ENCODE measurements around the gene ERC1.
"Not testable (repeated sequence)": the region's sequence is repeated elsewhere in the genome, so short reads cannot be mapped to it uniquely, and the experiment has no call there.

Gene ERC1

GRCh38 chr12:1138691-1139090 is 147.7 kb downstream of the ERC1 start:
- ATAC-seq (ENCODE audit: low read depth) (no peak), DNase-seq (ENCODE audit: low spot score) (no peak)
- Histone ChIP-seq H3K27ac (ENCODE audit: poor library complexity, severe bottlenecking) (no peak overlapping the region), H3K27me3 (ENCODE audit: insufficient read depth, poor library complexity, severe bottlenecking) (no peaks in the 10 kb centered on the region), H3K4me1 (ENCODE audit: insufficient read depth, poor library complexity, severe bottlenecking) (peaks cover 2% of the 10 kb centered on the region), H3K9me3 (ENCODE audit: severe bottlenecking) (no peaks in the 10 kb centered on the region), H3K36me3 (ENCODE audit: low read depth) (peaks cover 14% of the 10 kb centered on the region), H3K4me3 (ENCODE audit: severe bottlenecking) (no peak overlapping the region)
- TF ChIP-seq, protein P1, sequence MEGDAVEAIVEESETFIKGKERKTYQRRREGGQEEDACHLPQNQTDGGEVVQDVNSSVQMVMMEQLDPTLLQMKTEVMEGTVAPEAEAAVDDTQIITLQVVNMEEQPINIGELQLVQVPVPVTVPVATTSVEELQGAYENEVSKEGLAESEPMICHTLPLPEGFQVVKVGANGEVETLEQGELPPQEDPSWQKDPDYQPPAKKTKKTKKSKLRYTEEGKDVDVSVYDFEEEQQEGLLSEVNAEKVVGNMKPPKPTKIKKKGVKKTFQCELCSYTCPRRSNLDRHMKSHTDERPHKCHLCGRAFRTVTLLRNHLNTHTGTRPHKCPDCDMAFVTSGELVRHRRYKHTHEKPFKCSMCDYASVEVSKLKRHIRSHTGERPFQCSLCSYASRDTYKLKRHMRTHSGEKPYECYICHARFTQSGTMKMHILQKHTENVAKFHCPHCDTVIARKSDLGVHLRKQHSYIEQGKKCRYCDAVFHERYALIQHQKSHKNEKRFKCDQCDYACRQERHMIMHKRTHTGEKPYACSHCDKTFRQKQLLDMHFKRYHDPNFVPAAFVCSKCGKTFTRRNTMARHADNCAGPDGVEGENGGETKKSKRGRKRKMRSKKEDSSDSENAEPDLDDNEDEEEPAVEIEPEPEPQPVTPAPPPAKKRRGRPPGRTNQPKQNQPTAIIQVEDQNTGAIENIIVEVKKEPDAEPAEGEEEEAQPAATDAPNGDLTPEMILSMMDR (IDR thresholded peaks at IDR 0.05; ENCODE audit: poor library complexity, severe bottlenecking): no peak

DNA sequence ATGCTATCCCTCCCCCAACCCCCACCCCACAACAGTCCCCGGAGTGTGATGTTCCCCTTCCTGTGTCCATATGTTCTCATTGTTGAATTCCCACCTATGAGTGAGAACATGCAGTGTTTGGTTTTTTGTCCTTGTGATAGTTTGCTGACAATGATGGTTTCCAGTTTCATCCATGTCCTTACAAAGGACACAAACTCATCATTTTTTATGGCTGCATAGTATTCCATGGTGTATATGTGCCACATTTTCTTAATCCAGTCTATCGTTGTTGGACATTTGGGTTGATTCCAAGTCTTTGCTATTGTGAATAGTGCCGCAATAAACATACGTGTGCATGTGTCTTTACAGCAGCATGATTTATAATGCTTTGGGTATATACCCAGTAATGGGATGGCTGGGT is 155.7 kb downstream of the ERC1 start:
- DNase-seq (ENCODE audit: low spot score); H3K27ac ChIP-seq (ENCODE audit: poor library complexity, severe bottlenecking); ATAC-seq (ENCODE audit: low read depth): not testable (repeated sequence)

DNA sequence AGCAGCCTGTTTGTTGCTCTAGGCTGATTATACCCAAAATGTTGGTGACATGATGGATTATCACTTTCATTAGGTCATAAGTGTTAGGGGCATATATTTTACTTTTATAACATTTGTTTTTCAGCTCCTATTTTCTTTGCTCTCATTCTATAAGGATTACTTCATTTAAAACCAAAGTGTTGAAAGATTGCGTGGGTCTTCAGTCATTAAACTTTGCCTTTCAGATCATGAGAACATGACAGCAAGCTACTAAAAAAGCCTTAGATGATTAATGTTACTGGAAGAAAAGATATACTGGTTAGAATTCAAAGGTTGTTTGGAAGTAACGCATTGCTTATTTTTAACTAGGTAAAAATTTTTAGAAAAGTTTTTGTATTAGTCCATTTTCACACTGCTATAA is 156.8 kb downstream of the ERC1 start:
- TF ChIP-seq, protein P1 (IDR thresholded peaks at IDR 0.05; ENCODE audit: poor library complexity, severe bottlenecking): no peak
- ATAC-seq (ENCODE audit: low read depth) (no peak), DNase-seq (ENCODE audit: low spot score) (no peak)
- no peaks in the 10 kb centered on the region for H3K4me1 ChIP-seq (ENCODE audit: insufficient read depth, poor library complexity, severe bottlenecking)
- no peaks in the 10 kb centered on the region for H3K9me3 ChIP-seq (ENCODE audit: severe bottlenecking)
- no peaks in the 10 kb centered on the region for H3K27me3 ChIP-seq (ENCODE audit: insufficient read depth, poor library complexity, severe bottlenecking)
- no peak overlapping the region for H3K27ac ChIP-seq (ENCODE audit: poor library complexity, severe bottlenecking)
- no peak overlapping the region for H3K4me3 ChIP-seq (ENCODE audit: severe bottlenecking)
- peaks cover 17% of the 10 kb centered on the region; the same call in 1 of the 2 replicates for H3K36me3 ChIP-seq (ENCODE audit: low read depth)

More for the DNA sequence above, 155.7 kb downstream of the ERC1 start:
- not testable (repeated sequence) for H3K9me3 ChIP-seq (ENCODE audit: severe bottlenecking); H3K4me3 ChIP-seq (ENCODE audit: severe bottlenecking); H3K4me1 ChIP-seq (ENCODE audit: insufficient read depth, poor library complexity, severe bottlenecking); H3K27me3 ChIP-seq (ENCODE audit: insufficient read depth, poor library complexity, severe bottlenecking)
- peaks cover 25% of the 10 kb centered on the region for H3K36me3 ChIP-seq (ENCODE audit: low read depth)

DNA sequence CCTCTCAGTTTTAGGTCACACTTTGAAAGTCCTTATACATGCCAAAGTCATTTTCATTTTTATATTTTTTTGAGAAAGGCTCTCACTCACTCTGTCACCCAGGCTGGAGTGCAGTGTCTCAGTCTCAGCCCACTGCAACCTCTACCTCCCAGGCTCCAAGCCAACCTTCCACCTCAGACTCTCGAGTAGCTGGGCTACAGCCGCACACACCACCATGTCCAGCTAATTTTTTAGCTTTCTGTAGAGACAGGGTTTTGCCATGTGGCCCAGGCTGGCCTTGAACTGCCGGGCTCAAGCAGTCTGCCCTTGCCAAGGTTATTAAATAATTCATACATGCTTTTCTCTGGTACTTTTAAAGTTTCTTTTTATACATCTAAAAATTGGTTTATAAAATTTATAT is 166.0 kb downstream of the ERC1 start:
- H3K4me1 ChIP-seq (ENCODE audit: insufficient read depth, poor library complexity, severe bottlenecking): no peaks in the 10 kb centered on the region
- no peaks in the 10 kb centered on the region for H3K27me3 ChIP-seq (ENCODE audit: insufficient read depth, poor library complexity, severe bottlenecking)
- DNase-seq (ENCODE audit: low spot score) (no peak), ATAC-seq (ENCODE audit: low read depth) (no peak)
- no peak overlapping the region for H3K4me3 ChIP-seq (ENCODE audit: severe bottlenecking)
- no peaks in the 10 kb centered on the region for H3K9me3 ChIP-seq (ENCODE audit: severe bottlenecking)
- peaks cover 13% of the 10 kb centered on the region for H3K36me3 ChIP-seq (ENCODE audit: low read depth)
- TF ChIP-seq, protein P1 (IDR thresholded peaks at IDR 0.05; ENCODE audit: poor library complexity, severe bottlenecking): no peak
- no peak overlapping the region for H3K27ac ChIP-seq (ENCODE audit: poor library complexity, severe bottlenecking)

- no peak for DNase-seq (ENCODE audit: low spot score)
- Histone ChIP-seq H3K9me3 (ENCODE audit: severe bottlenecking) (no peaks in the 10 kb centered on the region), H3K27me3 (ENCODE audit: insufficient read depth, poor library complexity, severe bottlenecking) (no peaks in the 10 kb centered on the region), H3K4me3 (ENCODE audit: severe bottlenecking) (no peak overlapping the region), H3K36me3 (ENCODE audit: low read depth) (peaks cover 13% of the 10 kb centered on the region), H3K4me1 (ENCODE audit: insufficient read depth, poor library complexity, severe bottlenecking) (no peaks in the 10 kb centered on the region), H3K27ac (ENCODE audit: poor library complexity, severe bottlenecking) (no peak overlapping the region)
- TF ChIP-seq, protein P1 (IDR thresholded peaks at IDR 0.05; ENCODE audit: poor library complexity, severe bottlenecking): no peak
- ATAC-seq (ENCODE audit: low read depth): no peak
Measured at GRCh38 chr12:1161197-1161596, 170.2 kb downstream of the ERC1 start.

All from RWPE2 (cell line).